SK-MEL-5 (cell line): ENCODE results near the gene BTRC. TPM values are rescaled to one million over a fixed set of nuclear protein-coding genes. Genes with fewer than 3 reads are reported as not detected.
"Not testable (repeated sequence)": the region's sequence is repeated elsewhere in the genome, so short reads cannot be mapped to it uniquely, and the experiment has no call there.

ENCODE experiments used
- DNase-seq: peaks from one replicate; pipeline ENCODE4 v3.0.0-alpha.2; 2016; ENCODE audit warnings: low read depth, low spot score
- in situ Hi-C: cut with HindIII; loops from 2 replicates; pipeline ENCODE4 v1.10.0; 2016; ENCODE audit warnings: low sequenced_read_pairs, high pct_unique_total_duplicates, low pct_unique_long_range_greater_than_20kb
- total RNA-seq: library from RNA; depleted of rRNA; stranded (reverse); fragments of >200 nt; shearing (Covaris generic); gene quantifications from 2 replicates; pipeline ENCODE4 v1.2.3, GENCODE V29; 2014

Gene BTRC
- total RNA-seq, 1 experiment from 2014 or later = 6.3 TPM

- in situ Hi-C loops = no loop called here
- no peak for DNase-seq
These were observed 19.1 kb downstream of the BTRC start for GRCh38 chr10:101373063-101373462.

- in situ Hi-C loops, DNase-seq: not testable (repeated sequence)
These were observed 20.0 kb downstream of the BTRC start for GRCh38 chr10:101373993-101374392.

- in situ Hi-C loops = no loop called here
- DNase-seq = no peak
These were observed 21.1 kb downstream of the BTRC start for GRCh38 chr10:101375076-101375475.

GRCh38 chr10:101379663-101380352, 25.8 kb downstream of the BTRC start:
- in situ Hi-C loops = no loop called here
- no peak for DNase-seq

GRCh38 chr10:101380353-101381017, 26.5 kb downstream of the BTRC start:
- in situ Hi-C loops = no loop called here
- DNase-seq = no peak

- in situ Hi-C loops = no loop called here
- DNase-seq = no peak
These were observed 32.1 kb downstream of the BTRC start for GRCh38 chr10:101385866-101386658.

- in situ Hi-C loops = no loop called here
- DNase-seq = no peak
These were observed 32.8 kb downstream of the BTRC start for GRCh38 chr10:101386659-101387259.

- peak; percentile 72 for DNase-seq
- in situ Hi-C loops = no loop called here
These were observed 34.8 kb downstream of the BTRC start for GRCh38 chr10:101388676-101389276.

GRCh38 chr10:101389532-101389931, 35.6 kb downstream of the BTRC start:
- in situ Hi-C loops, DNase-seq: not testable (repeated sequence)

GRCh38 chr10:101389986-101390531, 36.1 kb downstream of the BTRC start:
- in situ Hi-C loops = no loop called here
- no peak for DNase-seq

GRCh38 chr10:101393378-101393777, 39.4 kb downstream of the BTRC start:
- in situ Hi-C loops = no loop called here
- DNase-seq = no peak

- in situ Hi-C loops = no loop called here
- DNase-seq = no peak
These were observed 40.7 kb downstream of the BTRC start for GRCh38 chr10:101394524-101395133.

GRCh38 chr10:101397140-101397539, 43.2 kb downstream of the BTRC start:
- peak; percentile 22 for DNase-seq
- in situ Hi-C loops = no loop called here

GRCh38 chr10:101400585-101400984, 46.6 kb downstream of the BTRC start:
- in situ Hi-C loops = no loop called here
- no peak for DNase-seq

GRCh38 chr10:101402711-101403110, 48.7 kb downstream of the BTRC start:
- in situ Hi-C loops = no loop called here
- no peak for DNase-seq

- in situ Hi-C loops = no loop called here
- no peak for DNase-seq
These were observed 49.2 kb downstream of the BTRC start for GRCh38 chr10:101403161-101403560.

- in situ Hi-C loops = no loop called here
- DNase-seq = no peak
These were observed 51.0 kb downstream of the BTRC start for GRCh38 chr10:101405001-101405400.
